ENCODE results near the gene RAB11FIP4. TPM values are rescaled to one million over a fixed set of nuclear protein-coding genes. Genes with fewer than 3 reads are reported as not detected.

Gene RAB11FIP4
- total and polyA plus RNA-seq, 10 of the 15 experiments (the other 5 are each of a cell fraction or from before 2014, with no cell fraction given) = 1.4 to 27.0 (median 17.6) TPM

DNA sequence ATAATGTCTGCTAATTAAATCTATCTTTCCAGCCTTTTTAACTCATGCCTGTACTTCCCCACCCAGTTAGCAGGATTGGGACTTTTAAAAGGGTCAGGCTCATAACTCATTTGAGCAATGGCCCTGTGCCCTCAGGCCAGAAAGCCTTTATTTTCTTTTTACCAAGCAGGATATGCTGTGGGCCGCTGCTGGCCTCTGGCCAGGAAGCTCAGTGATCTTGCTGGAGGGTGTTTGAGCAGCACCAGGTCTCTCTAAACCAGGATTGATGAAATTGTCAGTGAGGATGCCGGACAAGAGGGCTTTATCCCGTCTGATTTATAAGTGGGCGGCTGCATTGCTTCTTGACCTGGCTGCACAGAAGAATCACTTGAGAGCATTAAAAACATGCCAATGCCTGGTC, 187.8 kb downstream of the RAB11FIP4 start:
- Histone ChIP-seq H3K4me1 (ENCODE audit: control insufficient read depth, insufficient read depth, low read length) (peaks cover 11% of the 10 kb centered on the region), H3K4me2 (ENCODE audit: control insufficient read depth, insufficient read depth) (no peak overlapping the region), H3K9me3 (replicated peaks; ENCODE audit: control insufficient read depth, insufficient read depth, low read length) (no peaks in the 10 kb centered on the region), H3K4me3 (no peak overlapping the region), H3K27ac (ENCODE audit: control insufficient read depth, insufficient read depth) (no peak overlapping the region), H2AFZ (ENCODE audit: control insufficient read depth, low read depth, low read length) (no peak overlapping the region), H3K36me3 (ENCODE audit: control insufficient read depth in 2 of 2, insufficient read depth in 2 of 2, low read length in 1 of 2) (no peaks in the 10 kb centered on the region), H3K79me2 (ENCODE audit: control insufficient read depth, insufficient read depth, low read length) (no peaks in the 10 kb centered on the region), H4K20me1 (ENCODE audit: control insufficient read depth, insufficient read depth) (no peaks in the 10 kb centered on the region), H3K27me3 (replicated peaks in 1 of 2; ENCODE audit: control insufficient read depth in 2 of 2, insufficient read depth in 2 of 2, low read length in 1 of 2) (no peaks in the 10 kb centered on the region; a peak in 1 of 4 replicates), H3K9ac (ENCODE audit: control insufficient read depth, insufficient read depth, low read length) (no peak overlapping the region)
- ChIA-PET POLR2A (no interaction called here), RAD21 (ENCODE audit: unreplicated experiment) (no interaction called here), CTCF (no interaction called here), SMC1A (ENCODE audit: uncharacterized antibody, unreplicated experiment) (no interaction called here)
- no peak for FAIRE-seq
- no peak for DNase-seq (ENCODE audit: low read depth, low spot score)
- in situ Hi-C loops (cut with MboI) (no loop called here), intact Hi-C loops (cut with micrococcal nuclease; ENCODE audit: unreplicated experiment) (no loop called here)
- BruUV-seq (replicated peaks) = no TSS peak
- no peak for ATAC-seq
- 49% methylated on average over 4 of the region's 4 CpGs for WGBS (ENCODE audit: insufficient coverage, insufficient replicate concordance, low lambda C conversion rate, missing lambda C conversion rate)
- TF ChIP-seq, protein P1, sequence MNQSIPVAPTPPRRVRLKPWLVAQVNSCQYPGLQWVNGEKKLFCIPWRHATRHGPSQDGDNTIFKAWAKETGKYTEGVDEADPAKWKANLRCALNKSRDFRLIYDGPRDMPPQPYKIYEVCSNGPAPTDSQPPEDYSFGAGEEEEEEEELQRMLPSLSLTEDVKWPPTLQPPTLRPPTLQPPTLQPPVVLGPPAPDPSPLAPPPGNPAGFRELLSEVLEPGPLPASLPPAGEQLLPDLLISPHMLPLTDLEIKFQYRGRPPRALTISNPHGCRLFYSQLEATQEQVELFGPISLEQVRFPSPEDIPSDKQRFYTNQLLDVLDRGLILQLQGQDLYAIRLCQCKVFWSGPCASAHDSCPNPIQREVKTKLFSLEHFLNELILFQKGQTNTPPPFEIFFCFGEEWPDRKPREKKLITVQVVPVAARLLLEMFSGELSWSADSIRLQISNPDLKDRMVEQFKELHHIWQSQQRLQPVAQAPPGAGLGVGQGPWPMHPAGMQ (IDR thresholded peaks at IDR 0.05; ENCODE audit: borderline replicate concordance) = no peak
- TF ChIP-seq HCFC1 (IDR thresholded peaks at IDR 0.05; ENCODE audit: low read length) = no peak
- TF ChIP-seq SUPT20H (IDR thresholded peaks at IDR 0.05; ENCODE audit: borderline replicate concordance, control insufficient read depth, low read depth, low read length) = no peak
- no peak for TF ChIP-seq CHD4 (IDR thresholded peaks at IDR 0.05)
- no peak for TF ChIP-seq STAT3 (IDR thresholded peaks at IDR 0.05; ENCODE audit: low read depth, low read length)
- TF ChIP-seq NR2F1 (conservative IDR thresholded peaks at IDR 0.05) = no peak
- TF ChIP-seq, protein P2, sequence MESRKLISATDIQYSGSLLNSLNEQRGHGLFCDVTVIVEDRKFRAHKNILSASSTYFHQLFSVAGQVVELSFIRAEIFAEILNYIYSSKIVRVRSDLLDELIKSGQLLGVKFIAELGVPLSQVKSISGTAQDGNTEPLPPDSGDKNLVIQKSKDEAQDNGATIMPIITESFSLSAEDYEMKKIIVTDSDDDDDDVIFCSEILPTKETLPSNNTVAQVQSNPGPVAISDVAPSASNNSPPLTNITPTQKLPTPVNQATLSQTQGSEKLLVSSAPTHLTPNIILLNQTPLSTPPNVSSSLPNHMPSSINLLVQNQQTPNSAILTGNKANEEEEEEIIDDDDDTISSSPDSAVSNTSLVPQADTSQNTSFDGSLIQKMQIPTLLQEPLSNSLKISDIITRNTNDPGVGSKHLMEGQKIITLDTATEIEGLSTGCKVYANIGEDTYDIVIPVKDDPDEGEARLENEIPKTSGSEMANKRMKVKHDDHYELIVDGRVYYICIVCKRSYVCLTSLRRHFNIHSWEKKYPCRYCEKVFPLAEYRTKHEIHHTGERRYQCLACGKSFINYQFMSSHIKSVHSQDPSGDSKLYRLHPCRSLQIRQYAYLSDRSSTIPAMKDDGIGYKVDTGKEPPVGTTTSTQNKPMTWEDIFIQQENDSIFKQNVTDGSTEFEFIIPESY (IDR thresholded peaks at IDR 0.05) = no peak
- TF ChIP-seq, protein P3, sequence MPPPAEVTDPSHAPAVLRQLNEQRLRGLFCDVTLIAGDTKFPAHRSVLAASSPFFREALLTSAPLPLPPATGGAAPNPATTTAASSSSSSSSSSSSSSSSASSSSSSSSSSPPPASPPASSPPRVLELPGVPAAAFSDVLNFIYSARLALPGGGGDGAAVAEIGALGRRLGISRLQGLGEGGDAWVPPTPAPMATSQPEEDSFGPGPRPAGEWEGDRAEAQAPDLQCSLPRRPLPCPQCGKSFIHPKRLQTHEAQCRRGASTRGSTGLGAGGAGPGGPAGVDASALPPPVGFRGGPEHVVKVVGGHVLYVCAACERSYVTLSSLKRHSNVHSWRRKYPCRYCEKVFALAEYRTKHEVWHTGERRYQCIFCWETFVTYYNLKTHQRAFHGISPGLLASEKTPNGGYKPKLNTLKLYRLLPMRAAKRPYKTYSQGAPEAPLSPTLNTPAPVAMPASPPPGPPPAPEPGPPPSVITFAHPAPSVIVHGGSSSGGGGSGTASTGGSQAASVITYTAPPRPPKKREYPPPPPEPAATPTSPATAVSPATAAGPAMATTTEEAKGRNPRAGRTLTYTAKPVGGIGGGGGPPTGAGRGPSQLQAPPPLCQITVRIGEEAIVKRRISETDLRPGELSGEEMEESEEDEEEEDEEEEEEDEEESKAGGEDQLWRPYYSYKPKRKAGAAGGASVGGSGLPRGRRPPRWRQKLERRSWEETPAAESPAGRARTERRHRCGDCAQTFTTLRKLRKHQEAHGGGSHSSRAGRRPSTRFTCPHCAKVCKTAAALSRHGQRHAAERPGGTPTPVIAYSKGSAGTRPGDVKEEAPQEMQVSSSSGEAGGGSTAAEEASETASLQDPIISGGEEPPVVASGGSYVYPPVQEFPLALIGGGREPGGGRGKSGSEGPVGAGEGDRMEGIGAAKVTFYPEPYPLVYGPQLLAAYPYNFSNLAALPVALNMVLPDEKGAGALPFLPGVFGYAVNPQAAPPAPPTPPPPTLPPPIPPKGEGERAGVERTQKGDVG (CRISPR knock-in tag; IDR thresholded peaks at IDR 0.05) = no peak
- TF ChIP-seq ZNF217 (IDR thresholded peaks at IDR 0.05) = no peak
- TF ChIP-seq, protein P4, sequence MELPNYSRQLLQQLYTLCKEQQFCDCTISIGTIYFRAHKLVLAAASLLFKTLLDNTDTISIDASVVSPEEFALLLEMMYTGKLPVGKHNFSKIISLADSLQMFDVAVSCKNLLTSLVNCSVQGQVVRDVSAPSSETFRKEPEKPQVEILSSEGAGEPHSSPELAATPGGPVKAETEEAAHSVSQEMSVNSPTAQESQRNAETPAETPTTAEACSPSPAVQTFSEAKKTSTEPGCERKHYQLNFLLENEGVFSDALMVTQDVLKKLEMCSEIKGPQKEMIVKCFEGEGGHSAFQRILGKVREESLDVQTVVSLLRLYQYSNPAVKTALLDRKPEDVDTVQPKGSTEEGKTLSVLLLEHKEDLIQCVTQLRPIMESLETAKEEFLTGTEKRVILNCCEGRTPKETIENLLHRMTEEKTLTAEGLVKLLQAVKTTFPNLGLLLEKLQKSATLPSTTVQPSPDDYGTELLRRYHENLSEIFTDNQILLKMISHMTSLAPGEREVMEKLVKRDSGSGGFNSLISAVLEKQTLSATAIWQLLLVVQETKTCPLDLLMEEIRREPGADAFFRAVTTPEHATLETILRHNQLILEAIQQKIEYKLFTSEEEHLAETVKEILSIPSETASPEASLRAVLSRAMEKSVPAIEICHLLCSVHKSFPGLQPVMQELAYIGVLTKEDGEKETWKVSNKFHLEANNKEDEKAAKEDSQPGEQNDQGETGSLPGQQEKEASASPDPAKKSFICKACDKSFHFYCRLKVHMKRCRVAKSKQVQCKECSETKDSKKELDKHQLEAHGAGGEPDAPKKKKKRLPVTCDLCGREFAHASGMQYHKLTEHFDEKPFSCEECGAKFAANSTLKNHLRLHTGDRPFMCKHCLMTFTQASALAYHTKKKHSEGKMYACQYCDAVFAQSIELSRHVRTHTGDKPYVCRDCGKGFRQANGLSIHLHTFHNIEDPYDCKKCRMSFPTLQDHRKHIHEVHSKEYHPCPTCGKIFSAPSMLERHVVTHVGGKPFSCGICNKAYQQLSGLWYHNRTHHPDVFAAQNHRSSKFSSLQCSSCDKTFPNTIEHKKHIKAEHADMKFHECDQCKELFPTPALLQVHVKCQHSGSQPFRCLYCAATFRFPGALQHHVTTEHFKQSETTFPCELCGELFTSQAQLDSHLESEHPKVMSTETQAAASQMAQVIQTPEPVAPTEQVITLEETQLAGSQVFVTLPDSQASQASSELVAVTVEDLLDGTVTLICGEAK (IDR thresholded peaks at IDR 0.05; ENCODE audit: borderline replicate concordance) = no peak
